Measurements from ENCODE around the gene RASGRF1. TPM values are rescaled to one million over a fixed set of nuclear protein-coding genes. Genes with fewer than 3 reads are reported as not detected.

The RASGRF1 gene
- total RNA-seq, 1 donor = not detected

DNA sequence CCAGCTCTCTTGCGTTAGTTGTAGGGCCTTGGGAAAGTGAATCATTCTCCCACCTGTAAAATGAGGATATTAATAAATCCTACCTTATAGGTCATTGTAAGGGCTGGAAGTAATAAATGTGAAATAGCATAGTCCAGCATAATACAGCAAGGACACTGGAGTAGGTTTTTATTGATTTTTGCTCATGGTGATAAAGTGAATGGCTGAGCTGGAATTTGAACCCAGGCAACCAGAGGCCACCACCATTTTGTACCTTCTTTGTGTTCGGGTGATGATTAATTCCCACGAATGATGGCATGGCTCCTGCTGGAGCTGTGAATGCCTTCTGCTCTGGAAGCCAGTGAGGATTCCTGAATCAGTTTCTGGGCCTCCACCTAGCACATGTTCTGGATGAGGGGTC lies 177.6 kb downstream of the RASGRF1 start:
- TF ChIP-seq, protein P1, sequence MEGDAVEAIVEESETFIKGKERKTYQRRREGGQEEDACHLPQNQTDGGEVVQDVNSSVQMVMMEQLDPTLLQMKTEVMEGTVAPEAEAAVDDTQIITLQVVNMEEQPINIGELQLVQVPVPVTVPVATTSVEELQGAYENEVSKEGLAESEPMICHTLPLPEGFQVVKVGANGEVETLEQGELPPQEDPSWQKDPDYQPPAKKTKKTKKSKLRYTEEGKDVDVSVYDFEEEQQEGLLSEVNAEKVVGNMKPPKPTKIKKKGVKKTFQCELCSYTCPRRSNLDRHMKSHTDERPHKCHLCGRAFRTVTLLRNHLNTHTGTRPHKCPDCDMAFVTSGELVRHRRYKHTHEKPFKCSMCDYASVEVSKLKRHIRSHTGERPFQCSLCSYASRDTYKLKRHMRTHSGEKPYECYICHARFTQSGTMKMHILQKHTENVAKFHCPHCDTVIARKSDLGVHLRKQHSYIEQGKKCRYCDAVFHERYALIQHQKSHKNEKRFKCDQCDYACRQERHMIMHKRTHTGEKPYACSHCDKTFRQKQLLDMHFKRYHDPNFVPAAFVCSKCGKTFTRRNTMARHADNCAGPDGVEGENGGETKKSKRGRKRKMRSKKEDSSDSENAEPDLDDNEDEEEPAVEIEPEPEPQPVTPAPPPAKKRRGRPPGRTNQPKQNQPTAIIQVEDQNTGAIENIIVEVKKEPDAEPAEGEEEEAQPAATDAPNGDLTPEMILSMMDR (IDR thresholded peaks at IDR 0.05; ENCODE audit: insufficient read depth, low read length) = no peak
- no peak overlapping the region for H3K4me3 ChIP-seq (ENCODE audit: low read depth, low read length)
- no peak for DNase-seq (ENCODE audit: low read depth)

DNA sequence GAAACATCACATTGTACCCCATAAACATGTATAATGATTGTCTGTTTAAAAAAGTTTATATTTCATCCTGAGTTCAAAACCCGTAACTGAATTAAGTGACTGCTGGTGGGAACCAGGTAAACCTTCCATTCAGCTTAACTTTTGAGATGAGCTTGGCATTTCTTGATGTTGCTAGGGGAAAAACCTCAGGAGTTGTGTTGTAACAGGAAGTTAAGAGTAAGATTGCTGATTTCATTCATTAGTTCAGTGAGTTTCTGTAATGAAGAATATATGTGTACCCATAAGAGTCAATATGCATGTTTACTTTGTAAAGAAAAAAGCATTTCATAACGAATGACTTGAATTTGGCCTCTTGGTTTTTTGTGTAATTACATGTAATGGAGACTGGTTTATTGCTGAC lies 178.3 kb downstream of the RASGRF1 start:
- TF ChIP-seq, protein P1 (IDR thresholded peaks at IDR 0.05; ENCODE audit: insufficient read depth, low read length) = no peak

DNA sequence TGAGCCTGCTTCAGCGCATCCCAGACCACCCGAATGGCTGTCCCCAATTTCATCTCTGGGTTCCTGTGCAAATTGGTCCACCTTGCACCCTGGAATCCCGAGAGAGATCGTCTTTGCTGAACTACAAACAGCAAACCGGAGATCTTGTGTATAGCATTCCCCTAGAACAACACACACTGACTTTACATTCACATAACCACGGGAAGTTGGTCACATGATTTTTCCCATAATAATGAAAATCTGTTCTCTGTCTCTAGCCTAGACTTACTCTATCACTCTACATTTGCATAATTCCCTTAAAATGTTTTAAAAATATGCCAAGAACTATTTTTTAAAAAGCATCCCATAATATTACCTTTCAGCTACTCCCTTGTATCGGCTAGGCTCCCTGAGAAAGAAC lies 180.3 kb downstream of the RASGRF1 start:
- no peak overlapping the region for H3K4me3 ChIP-seq (ENCODE audit: low read depth, low read length)
- TF ChIP-seq, protein P1 (IDR thresholded peaks at IDR 0.05; ENCODE audit: insufficient read depth, low read length) = no peak
- no peak for DNase-seq (ENCODE audit: low read depth)

More for the DNA sequence above, 178.3 kb downstream of the RASGRF1 start:
- DNase-seq (ENCODE audit: low read depth) = no peak
- H3K4me3 ChIP-seq (ENCODE audit: low read depth, low read length) = no peak overlapping the region

Other genes with a start within 250 kb of the RASGRF1 start
- gene MORF4L1, start 217.9 kb downstream of the RASGRF1 start, total RNA-seq (ENCODE audit: low replicate concordance) = 431 and 447 TPM in 2 replicates
- gene CTSH, start 145.7 kb downstream of the RASGRF1 start, total RNA-seq (ENCODE audit: low replicate concordance) = 8.5 and 24.1 TPM in 2 replicates
- gene ANKRD34C, start 191.9 kb upstream of the RASGRF1 start, total RNA-seq (ENCODE audit: low replicate concordance) = not detected in 2 replicates
- gene TMED3, start 220.3 kb upstream of the RASGRF1 start, total RNA-seq (ENCODE audit: low replicate concordance) = 45.1 and 97.4 TPM in 2 replicates